Gastrocnemius medialis (tissue), 4 donors: ENCODE measurements around the gene NATD1. TPM values are rescaled to one million over a fixed set of nuclear protein-coding genes. Genes with fewer than 3 reads are reported as not detected.

Experiments used
- ATAC-seq, 2 donors: fragments of 150-250 bp; one replicate each; pipeline ENCODE4 v1.9.1; 2016
- DNase-seq, 2 donors: peaks; one replicate each; pipeline ENCODE4 v3.0.0-alpha.2; 2019
- H3K27ac ChIP-seq, 4 donors: fragments of 200-600 bp; sonication (generic); 1 replicate in 1 of 4; 2 replicates in 3 of 4; pipeline ENCODE4 v1.5.1; 2016 to 2018; ENCODE audit warnings: mild to moderate bottlenecking in 2 of 4, moderate library complexity in 1 of 4
- H3K27me3 ChIP-seq, 3 donors: fragments of 200-600 bp; sonication (generic) in 2 of 3; 1 replicate in 1 of 3; 2 replicates in 2 of 3; pipeline versions ENCODE4 v1.5.1 to v1.6.0; 2016 to 2019; ENCODE audit warnings: mild to moderate bottlenecking in 1 of 3, moderate library complexity in 1 of 3
- H3K36me3 ChIP-seq, 2 donors: fragments of 200-600 bp; sonication (generic) in 1 of 2; one replicate each; pipeline ENCODE4 v1.5.1; 2017 to 2018
- H3K4me1 ChIP-seq, 2 donors: fragments of 200-600 bp; sonication (generic) in 1 of 2; one replicate each; pipeline ENCODE4 v1.5.1; 2016 to 2017; ENCODE audit warnings: mild to moderate bottlenecking in 2 of 2
- H3K4me3 ChIP-seq, 4 donors: fragments of 200-600 bp; sonication (generic) in 3 of 4; 1 replicate in 1 of 4; 2 replicates in 3 of 4; pipeline ENCODE4 v1.5.1; 2016 to 2019; ENCODE audit warnings: mild to moderate bottlenecking in 2 of 4
- H3K9me3 ChIP-seq, 3 donors: fragments of 200-600 bp; sonication (generic) in 2 of 3; 1 replicate in 1 of 3; 2 replicates in 2 of 3; pipeline ENCODE4 v1.5.1; 2016 to 2019
- CTCF ChIP-seq, 5 experiments: fragments of 450-650 bp in 3 of 5; fragments of 200-600 bp in 2 of 5; sonication (generic) in 2 of 5; IDR thresholded peaks in 4 of 5; conservative IDR thresholded peaks in 1 of 5; 1 replicate in 4 of 5; 2 replicates in 1 of 5; pipeline ENCODE4 v1.5.1; 2016 to 2019; ENCODE audit warnings: antibody characterized with exemption in 5 of 5, mild to moderate bottlenecking in 3 of 5, moderate library complexity in 3 of 5
- POLR2A ChIP-seq, 2 donors: fragments of 450-650 bp; IDR thresholded peaks; one replicate each; pipeline ENCODE4 v1.6.1; 2017; ENCODE audit warnings: antibody characterized with exemption in 2 of 2, mild to moderate bottlenecking in 2 of 2, moderate library complexity in 2 of 2
- in situ Hi-C, 4 donors: fragments of 200-750 bp; cut with MboI; loops; one replicate each; pipeline versions ENCODE4 v1.15.0 to v1.8.0; 2017; ENCODE audit warnings: low sequenced_read_pairs in 4 of 4
- intact Hi-C: fragments of 100-400 bp; cut with DNase I; formaldehyde crosslinking; loops from one replicate; pipeline ENCODE4 v1.15.1; 2023; ENCODE audit warnings: low total_unique reads
- total RNA-seq, 4 donors: library from RNA; depleted of rRNA; stranded (reverse); fragments of >200 nt; gene quantifications; one replicate each; pipeline versions ENCODE4 v1.1.0 to v1.2.3, GENCODE V29; 2016

The NATD1 gene
- total RNA-seq, 4 donors from 2014 or later = 10.1 to 21.2 (median 15.5) TPM

GRCh38 chr17:21286909-21287702 is 33.9 kb upstream of the NATD1 start:
- in situ Hi-C loops = loop anchor here in 1 of 4 donors (10.0 kb wide), 1 partner anchor 162 kb away; the partner anchor contains the start of gene DHRS7B
- DNase-seq = no peak
- Histone ChIP-seq H3K9me3 (no peaks in the 10 kb centered on the region), H3K36me3 (no peaks in the 10 kb centered on the region), H3K27me3 (no peaks in the 10 kb centered on the region), H3K4me3 (peak overlapping the region; percentile 72 to 88 (median 84)), H3K4me1 (peaks cover 63 to 70% of the 10 kb centered on the region in 2 donors), H3K27ac (peak overlapping the region; percentile 94 to 99 (median 97))
- TF ChIP-seq POLR2A (IDR thresholded peaks at IDR 0.05) = no peak
- no peak for TF ChIP-seq CTCF (IDR thresholded peaks at IDR 0.05 in 4 of 5, conservative IDR thresholded peaks at IDR 0.05 in 1 of 5)
- ATAC-seq = no peak
- intact Hi-C loops = loop anchor here (1.0 kb wide), 1 partner anchor 120 kb away; no protein-coding TSS in a partner anchor

GRCh38 chr17:21286066-21286770 is 33.0 kb upstream of the NATD1 start:
- no peaks in the 10 kb centered on the region for H3K9me3 ChIP-seq
- H3K27me3 ChIP-seq = no peaks in the 10 kb centered on the region
- TF ChIP-seq POLR2A (IDR thresholded peaks at IDR 0.05) (peak; percentile 93 to 95), CTCF (IDR thresholded peaks at IDR 0.05 in 4 of 5, conservative IDR thresholded peaks at IDR 0.05 in 1 of 5) (no peak)
- in situ Hi-C loops = loop anchor here in 1 of 4 donors (10.0 kb wide), 1 partner anchor 161 kb away; the partner anchor contains the start of gene DHRS7B
- ATAC-seq (peak; percentile 39 to 44), DNase-seq (peak; percentile 97 to 98)
- H3K4me1 ChIP-seq = peaks cover 65 to 71% of the 10 kb centered on the region in 2 donors
- peak overlapping the region; percentile 94 to 99 (median 97) for H3K27ac ChIP-seq
- intact Hi-C loops = no loop called here
- no peaks in the 10 kb centered on the region for H3K36me3 ChIP-seq
- peak overlapping the region; percentile 72 to 88 (median 84) for H3K4me3 ChIP-seq

GRCh38 chr17:21285164-21286065 is 32.2 kb upstream of the NATD1 start:
- Histone ChIP-seq H3K4me1 (peaks cover 63 to 65% of the 10 kb centered on the region in 2 donors), H3K9me3 (no peaks in the 10 kb centered on the region), H3K27me3 (no peaks in the 10 kb centered on the region), H3K27ac (peak overlapping the region; percentile 94 to 99 (median 97)), H3K36me3 (no peaks in the 10 kb centered on the region), H3K4me3 (peak overlapping the region; percentile 72 to 88 (median 84))
- intact Hi-C loops = no loop called here
- DNase-seq (peak in 1 of 2 donors; percentile 61), ATAC-seq (no peak)
- TF ChIP-seq POLR2A (IDR thresholded peaks at IDR 0.05) (no peak), CTCF (IDR thresholded peaks at IDR 0.05 in 4 of 5, conservative IDR thresholded peaks at IDR 0.05 in 1 of 5) (no peak)
- in situ Hi-C loops = loop anchor here in 1 of 4 donors (10.0 kb wide), 1 partner anchor 161 kb away; the partner anchor contains the start of gene DHRS7B
